NK-92 (cell line): Measurements from ENCODE around the gene DUSP2.

Experiments
- DNase-seq: peaks from one replicate; lab custom pipeline; 2025; ENCODE audit not compliant: unreplicated experiment; lab: John Stamatoyannopoulos, UW

The DUSP2 gene

GRCh38 chr2:96145036-96145847, at the start of gene DUSP2:
Gene DUSP2, minus strand, starts transcription at chr2:96145440. Its CDS starts 86 bp downstream, at chr2:96145354.
- DNase-seq: peak; percentile 19

- no peak for DNase-seq
Measured at GRCh38 chr2:96191937-96192670, 46.9 kb upstream of the DUSP2 start.

- DNase-seq: no peak
Measured at GRCh38 chr2:96188821-96189526, 43.7 kb upstream of the DUSP2 start.

GRCh38 chr2:96186562-96186961, 41.3 kb upstream of the DUSP2 start:
- no peak for DNase-seq

- DNase-seq: no peak
Measured at GRCh38 chr2:96185516-96185915, 40.3 kb upstream of the DUSP2 start.

- DNase-seq: no peak
Measured at GRCh38 chr2:96184989-96185388, 39.7 kb upstream of the DUSP2 start.

- DNase-seq: no peak
Measured at GRCh38 chr2:96184188-96184587, 38.9 kb upstream of the DUSP2 start.

GRCh38 chr2:96181529-96181928, 36.3 kb upstream of the DUSP2 start:
- no peak for DNase-seq

- DNase-seq: no peak
Measured at GRCh38 chr2:96180521-96180920, 35.3 kb upstream of the DUSP2 start.

GRCh38 chr2:96180002-96180401, 34.8 kb upstream of the DUSP2 start:
- DNase-seq: no peak

- DNase-seq: no peak
Measured at GRCh38 chr2:96176661-96177060, 31.4 kb upstream of the DUSP2 start.

GRCh38 chr2:96175951-96176350, 30.7 kb upstream of the DUSP2 start:
- DNase-seq: no peak

GRCh38 chr2:96174251-96175144, 29.3 kb upstream of the DUSP2 start:
- peak; percentile 20 for DNase-seq

- no peak for DNase-seq
Measured at GRCh38 chr2:96171831-96172230, 26.6 kb upstream of the DUSP2 start.

- no peak for DNase-seq
Measured at GRCh38 chr2:96170626-96171025, 25.4 kb upstream of the DUSP2 start.

- DNase-seq: no peak
Measured at GRCh38 chr2:96169868-96170507, 24.7 kb upstream of the DUSP2 start.

- no peak for DNase-seq
Measured at GRCh38 chr2:96167407-96168013, 22.3 kb upstream of the DUSP2 start.

GRCh38 chr2:96164459-96165184, 19.4 kb upstream of the DUSP2 start:
- no peak for DNase-seq

GRCh38 chr2:96163768-96164429, 18.7 kb upstream of the DUSP2 start:
- DNase-seq: no peak
